ENCODE results near the gene CTIF. TPM values are rescaled to one million over a fixed set of nuclear protein-coding genes. Genes with fewer than 3 reads are reported as not detected.
A peak's percentile ranks its signal among the peaks of the same experiment; 100 is the strongest.

CTIF gene
- total and polyA plus RNA-seq, 10 donors, result 5.2 to 39.2 (median 18.5) TPM

- Histone ChIP-seq H3K27ac (peak overlapping the region; percentile 53 to 89 (median 82)), H3K9me3 (no peaks in the 10 kb centered on the region), H3K4me1 (peaks cover 4 to 54% (median 33%) of the 10 kb centered on the region in 6 donors), H3K4me3 (peak overlapping the region; percentile 69 to 96 (median 82)), H3K36me3 (no peaks in the 10 kb centered on the region), H3K27me3 (replicated peaks in 1 of 7) (peaks cover 0 to 24% (median 0%) of the 10 kb centered on the region in 7 donors)
- WGBS, 5 donors, result 3 to 28% (median 5%) methylated on average over 11 to 62 of the region's 62 CpGs
- TF ChIP-seq POLR2AphosphoS5 (IDR thresholded peaks at IDR 0.05) (peak; percentile 52 to 78 (median 76)), POLR2A (IDR thresholded peaks at IDR 0.05) (no peak)
- peak; percentile 93 for DNase-seq
- intact Hi-C loops (cut with DNase I; ENCODE audit: low total_unique reads), result no loop called here
Measured at GRCh38 chr18:48541026-48541746, 2.4 kb downstream of the CTIF start.

- Histone ChIP-seq H3K27me3 (replicated peaks in 1 of 7) (peaks cover 0 to 24% (median 0%) of the 10 kb centered on the region in 7 donors), H3K27ac (peak overlapping the region in 6 of 8 donors; percentile 73 to 89 (median 84)), H3K9me3 (no peaks in the 10 kb centered on the region), H3K36me3 (no peaks in the 10 kb centered on the region), H3K4me3 (peak overlapping the region in 4 of 8 donors; percentile 81 to 96 (median 88)), H3K4me1 (peaks cover 4 to 57% (median 33%) of the 10 kb centered on the region in 6 donors)
- no peak for DNase-seq
- intact Hi-C loops (cut with DNase I; ENCODE audit: low total_unique reads), result no loop called here
- TF ChIP-seq POLR2A (IDR thresholded peaks at IDR 0.05), result no peak
- no peak for TF ChIP-seq POLR2AphosphoS5 (IDR thresholded peaks at IDR 0.05)
- no peak for TF ChIP-seq CTCF (IDR thresholded peaks at IDR 0.05 in 8 of 11, conservative IDR thresholded peaks at IDR 0.05 in 3 of 11)
- 91 to 94% (median 93%) methylated on average over 4 of the region's 4 CpGs for WGBS, 5 donors
Measured at GRCh38 chr18:48541747-48542400, 3.0 kb downstream of the CTIF start.

GRCh38 chr18:48542513-48543181 lies 3.8 kb downstream of the CTIF start:
- Histone ChIP-seq H3K36me3 (no peaks in the 10 kb centered on the region), H3K4me3 (no peak overlapping the region), H3K27ac (no peak overlapping the region), H3K9me3 (no peaks in the 10 kb centered on the region), H3K27me3 (replicated peaks in 1 of 7) (peaks cover 0 to 24% (median 0%) of the 10 kb centered on the region in 7 donors), H3K4me1 (peaks cover 4 to 59% (median 33%) of the 10 kb centered on the region in 6 donors)
- 90 to 97% (median 93%) methylated on average over 7 of the region's 7 CpGs for WGBS, 5 donors
- DNase-seq, result no peak
- TF ChIP-seq POLR2A (IDR thresholded peaks at IDR 0.05), result no peak
- TF ChIP-seq POLR2AphosphoS5 (IDR thresholded peaks at IDR 0.05), result no peak
- TF ChIP-seq CTCF (IDR thresholded peaks at IDR 0.05 in 8 of 11, conservative IDR thresholded peaks at IDR 0.05 in 3 of 11), result no peak
- intact Hi-C loops (cut with DNase I; ENCODE audit: low total_unique reads), result no loop called here

GRCh38 chr18:48543228-48543627 lies 4.4 kb downstream of the CTIF start:
- intact Hi-C loops (cut with DNase I; ENCODE audit: low total_unique reads), result no loop called here
- Histone ChIP-seq H3K9me3 (no peaks in the 10 kb centered on the region), H3K27me3 (replicated peaks in 1 of 7) (peaks cover 0 to 24% (median 0%) of the 10 kb centered on the region in 7 donors), H3K4me1 (peaks cover 4 to 61% (median 31%) of the 10 kb centered on the region in 6 donors), H3K27ac (no peak overlapping the region), H3K4me3 (no peak overlapping the region), H3K36me3 (no peaks in the 10 kb centered on the region)
- DNase-seq, result no peak
- WGBS, 5 donors, result 57 to 75% (median 65%) methylated on average over 6 to 8 of the region's 8 CpGs
- TF ChIP-seq POLR2AphosphoS5 (IDR thresholded peaks at IDR 0.05), result no peak
- TF ChIP-seq CTCF (IDR thresholded peaks at IDR 0.05 in 8 of 11, conservative IDR thresholded peaks at IDR 0.05 in 3 of 11), result no peak
- no peak for TF ChIP-seq POLR2A (IDR thresholded peaks at IDR 0.05)
